ENCODE results near the gene UBL7.

GRCh38 chr15:74460298-74460697, 662 bp downstream of the UBL7 start:
- no peak for TF ChIP-seq CTCF (conservative IDR thresholded peaks at IDR 0.05)
- TF ChIP-seq ZFX (IDR thresholded peaks at IDR 0.05), result no peak
